HepG2 (cell line): ENCODE data around the gene ZNF530. TPM values are rescaled to one million over a fixed set of nuclear protein-coding genes. Genes with fewer than 3 reads are reported as not detected.

ENCODE experiments used
- ARNTL ChIP-seq: sonication (generic); formaldehyde crosslinking; IDR thresholded peaks from 2 replicates; pipeline ENCODE4 v1.4.0; 2020; ENCODE audit warnings: mild to moderate bottlenecking, missing genetic modification reagents
- GZF1 ChIP-seq: sonication (generic); formaldehyde crosslinking; IDR thresholded peaks from 2 replicates; pipeline ENCODE4 v1.5.1; 2020; ENCODE audit warnings: mild to moderate bottlenecking, missing genetic modification reagents
- IRF2 ChIP-seq: IDR thresholded peaks from 2 replicates; pipeline ENCODE4 v1.6.1; 2018; ENCODE audit warnings: missing genetic modification reagents, missing compliant biosample characterization
- KDM6A ChIP-seq: IDR thresholded peaks from 2 replicates; pipeline ENCODE4 v1.6.1; 2016; ENCODE audit warnings: low read depth
- PHF20 ChIP-seq: sonication (generic); formaldehyde crosslinking; IDR thresholded peaks from 2 replicates; pipeline ENCODE4 v1.5.0; 2020; ENCODE audit warnings: mild to moderate bottlenecking, missing genetic modification reagents
- SAP130 ChIP-seq: IDR thresholded peaks from 2 replicates; pipeline ENCODE4 v1.6.1; 2016; ENCODE audit warnings: low read depth
- ZMAT3 ChIP-seq: sonication (generic); formaldehyde crosslinking; conservative IDR thresholded peaks from 2 replicates; pipeline ENCODE4 v1.7.0; 2021; ENCODE audit warnings: missing genetic modification reagents
- ZNF451 ChIP-seq: sonication (generic); formaldehyde crosslinking; IDR thresholded peaks from 2 replicates; pipeline ENCODE4 v1.5.0; 2020; ENCODE audit warnings: mild to moderate bottlenecking, missing genetic modification reagents
- ZNF562 ChIP-seq: sonication (generic); formaldehyde crosslinking; IDR thresholded peaks from 2 replicates; pipeline ENCODE4 v1.8.0; 2022; ENCODE audit warnings: missing genetic modification reagents, borderline replicate concordance
- ZNF605 ChIP-seq: sonication (generic); formaldehyde crosslinking; IDR thresholded peaks from 2 replicates; pipeline ENCODE4 v1.8.0; 2022; ENCODE audit warnings: mild to moderate bottlenecking, missing genetic modification reagents
- ZNF615 ChIP-seq: sonication (generic); formaldehyde crosslinking; IDR thresholded peaks from 2 replicates; pipeline ENCODE4 v1.5.0; 2020; ENCODE audit warnings: mild to moderate bottlenecking, missing genetic modification reagents, borderline replicate concordance
- polyA plus RNA-seq, 8 experiments: library from polyadenylated mRNA; depleted of rRNA in 3 of 8; stranded (reverse) in 7 of 8; unstranded in 1 of 8; fragments of >200 nt; fragmentation: Illumina TruSeq in 4 of 8; extraction: Trizol in 4 of 8; gene quantifications; 2 replicates each; pipeline versions ENCODE4 v1.2.1 to v1.2.3, GENCODE V29; 2011 to 2016; ENCODE audit warnings: low read depth in 4 of 8, missing spikeins in 1 of 8, mixed read lengths in 1 of 8; ENCODE audit not compliant: insufficient read depth in 1 of 8
- total RNA-seq, 5 experiments: library from RNA; depleted of rRNA; stranded (reverse); fragments of >200 nt; fragmentation: Illumina TruSeq; extraction: Trizol; gene quantifications; 2 replicates each; pipeline ENCODE4 v1.2.3, GENCODE V29; 2016; ENCODE audit warnings: low read depth in 1 of 5
- TF ChIP-seq, protein P1 (sequence below): sonication (generic); formaldehyde crosslinking; IDR thresholded peaks from 2 replicates; pipeline ENCODE4 v1.4.0; 2020; ENCODE audit warnings: mild to moderate bottlenecking, missing genetic modification reagents, borderline replicate concordance
- TF ChIP-seq, protein P2 (sequence below): sonication (generic); formaldehyde crosslinking; IDR thresholded peaks from 2 replicates; pipeline ENCODE4 v1.5.0; 2020; ENCODE audit warnings: missing genetic modification reagents
- TF ChIP-seq, protein P3 (sequence below): sonication (generic); formaldehyde crosslinking; IDR thresholded peaks from 2 replicates; pipeline ENCODE4 v1.4.0; 2020; ENCODE audit warnings: missing genetic modification reagents
- TF ChIP-seq, protein P4 (sequence below): IDR thresholded peaks from 2 replicates; pipeline ENCODE4 v1.6.1; 2016; ENCODE audit warnings: missing genetic modification reagents, missing compliant biosample characterization
- TF ChIP-seq, protein P5 (sequence below): sonication (generic); formaldehyde crosslinking; IDR thresholded peaks from 2 replicates; pipeline ENCODE4 v1.8.1; 2022; ENCODE audit warnings: low read depth, mild to moderate bottlenecking, missing genetic modification reagents
- TF ChIP-seq, protein P6 (sequence below): sonication (generic); formaldehyde crosslinking; IDR thresholded peaks from 2 replicates; pipeline ENCODE4 v1.5.0; 2020; ENCODE audit warnings: missing genetic modification reagents
- TF ChIP-seq, protein P7 (sequence below): sonication (generic); formaldehyde crosslinking; IDR thresholded peaks from 2 replicates; pipeline ENCODE4 v1.4.0; 2020; ENCODE audit warnings: missing genetic modification reagents

Gene ZNF530
- total and polyA plus RNA-seq, 2 of the 13 experiments (the other 11 are each of a cell fraction or from before 2014, with no cell fraction given), result 1.1 to 7.8 TPM

DNA sequence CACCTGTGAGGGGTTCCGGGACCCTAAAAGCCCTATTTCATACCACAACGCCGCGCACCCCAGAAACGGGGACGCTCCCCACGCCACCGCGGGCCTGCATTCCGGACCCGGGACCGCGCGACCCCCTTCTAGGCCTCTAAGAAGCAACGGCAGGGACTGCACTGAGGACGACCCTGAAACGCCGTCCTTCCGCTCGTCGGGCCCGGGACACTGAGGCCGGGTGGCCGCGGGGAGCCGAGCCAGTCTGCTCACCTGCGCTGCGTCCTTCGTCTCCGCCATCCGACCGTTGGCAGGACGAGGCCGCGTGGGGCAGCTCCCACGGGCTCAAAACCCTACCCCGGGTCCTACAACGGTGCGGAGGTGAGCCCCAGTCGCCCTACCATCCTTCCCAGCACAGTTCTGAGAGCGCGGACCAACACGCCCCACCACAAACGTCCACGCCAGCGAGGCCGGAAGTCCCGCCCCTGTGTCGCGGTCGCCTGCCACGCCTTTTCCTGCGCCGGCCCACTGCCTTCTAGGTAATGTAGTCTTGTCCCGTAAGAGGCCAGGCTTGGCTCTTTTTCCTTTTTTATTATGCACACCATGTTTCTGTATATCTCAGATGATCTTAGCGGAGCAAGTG lies 40.2 kb upstream of the ZNF530 start, which contains the start of gene ZNF550 (continued):
- TF ChIP-seq ZNF451 (CRISPR knock-in tag) (no peak), GZF1 (no peak), ZNF562 (CRISPR knock-in tag) (no peak), PHF20 (CRISPR knock-in tag) (peak; percentile 79), SAP130 (CRISPR knock-in tag) (peak; percentile 95), ZMAT3 (CRISPR knock-in tag) (no peak), KDM6A (CRISPR knock-in tag) (no peak), ARNTL (no peak), ZNF615 (CRISPR knock-in tag) (0 out of 2 replicates have a peak, but pooled peaks have one; percentile 76), ZNF605 (CRISPR knock-in tag) (0 out of 2 replicates have a peak, but pooled peaks have one; percentile 39), IRF2 (CRISPR knock-in tag) (peak; percentile 88; the same call in 1 of the 2 replicates)
- TF ChIP-seq, protein P1, sequence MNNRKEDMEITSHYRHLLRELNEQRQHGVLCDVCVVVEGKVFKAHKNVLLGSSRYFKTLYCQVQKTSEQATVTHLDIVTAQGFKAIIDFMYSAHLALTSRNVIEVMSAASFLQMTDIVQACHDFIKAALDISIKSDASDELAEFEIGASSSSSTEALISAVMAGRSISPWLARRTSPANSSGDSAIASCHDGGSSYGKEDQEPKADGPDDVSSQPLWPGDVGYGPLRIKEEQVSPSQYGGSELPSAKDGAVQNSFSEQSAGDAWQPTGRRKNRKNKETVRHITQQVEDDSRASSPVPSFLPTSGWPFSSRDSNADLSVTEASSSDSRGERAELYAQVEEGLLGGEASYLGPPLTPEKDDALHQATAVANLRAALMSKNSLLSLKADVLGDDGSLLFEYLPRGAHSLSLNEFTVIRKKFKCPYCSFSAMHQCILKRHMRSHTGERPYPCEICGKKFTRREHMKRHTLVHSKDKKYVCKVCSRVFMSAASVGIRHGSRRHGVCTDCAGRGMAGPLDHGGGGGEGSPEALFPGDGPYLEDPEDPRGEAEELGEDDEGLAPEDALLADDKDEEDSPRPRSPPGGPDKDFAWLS (CRISPR knock-in tag), result no peak
- TF ChIP-seq, protein P2, sequence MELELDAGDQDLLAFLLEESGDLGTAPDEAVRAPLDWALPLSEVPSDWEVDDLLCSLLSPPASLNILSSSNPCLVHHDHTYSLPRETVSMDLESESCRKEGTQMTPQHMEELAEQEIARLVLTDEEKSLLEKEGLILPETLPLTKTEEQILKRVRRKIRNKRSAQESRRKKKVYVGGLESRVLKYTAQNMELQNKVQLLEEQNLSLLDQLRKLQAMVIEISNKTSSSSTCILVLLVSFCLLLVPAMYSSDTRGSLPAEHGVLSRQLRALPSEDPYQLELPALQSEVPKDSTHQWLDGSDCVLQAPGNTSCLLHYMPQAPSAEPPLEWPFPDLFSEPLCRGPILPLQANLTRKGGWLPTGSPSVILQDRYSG, result no peak
- TF ChIP-seq, protein P3, sequence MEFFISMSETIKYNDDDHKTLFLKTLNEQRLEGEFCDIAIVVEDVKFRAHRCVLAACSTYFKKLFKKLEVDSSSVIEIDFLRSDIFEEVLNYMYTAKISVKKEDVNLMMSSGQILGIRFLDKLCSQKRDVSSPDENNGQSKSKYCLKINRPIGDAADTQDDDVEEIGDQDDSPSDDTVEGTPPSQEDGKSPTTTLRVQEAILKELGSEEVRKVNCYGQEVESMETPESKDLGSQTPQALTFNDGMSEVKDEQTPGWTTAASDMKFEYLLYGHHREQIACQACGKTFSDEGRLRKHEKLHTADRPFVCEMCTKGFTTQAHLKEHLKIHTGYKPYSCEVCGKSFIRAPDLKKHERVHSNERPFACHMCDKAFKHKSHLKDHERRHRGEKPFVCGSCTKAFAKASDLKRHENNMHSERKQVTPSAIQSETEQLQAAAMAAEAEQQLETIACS (CRISPR knock-in tag), result no peak
- TF ChIP-seq, protein P4, sequence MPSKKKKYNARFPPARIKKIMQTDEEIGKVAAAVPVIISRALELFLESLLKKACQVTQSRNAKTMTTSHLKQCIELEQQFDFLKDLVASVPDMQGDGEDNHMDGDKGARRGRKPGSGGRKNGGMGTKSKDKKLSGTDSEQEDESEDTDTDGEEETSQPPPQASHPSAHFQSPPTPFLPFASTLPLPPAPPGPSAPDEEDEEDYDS, result peak; percentile 58; the same call in 1 of the 2 replicates
- TF ChIP-seq, protein P5, sequence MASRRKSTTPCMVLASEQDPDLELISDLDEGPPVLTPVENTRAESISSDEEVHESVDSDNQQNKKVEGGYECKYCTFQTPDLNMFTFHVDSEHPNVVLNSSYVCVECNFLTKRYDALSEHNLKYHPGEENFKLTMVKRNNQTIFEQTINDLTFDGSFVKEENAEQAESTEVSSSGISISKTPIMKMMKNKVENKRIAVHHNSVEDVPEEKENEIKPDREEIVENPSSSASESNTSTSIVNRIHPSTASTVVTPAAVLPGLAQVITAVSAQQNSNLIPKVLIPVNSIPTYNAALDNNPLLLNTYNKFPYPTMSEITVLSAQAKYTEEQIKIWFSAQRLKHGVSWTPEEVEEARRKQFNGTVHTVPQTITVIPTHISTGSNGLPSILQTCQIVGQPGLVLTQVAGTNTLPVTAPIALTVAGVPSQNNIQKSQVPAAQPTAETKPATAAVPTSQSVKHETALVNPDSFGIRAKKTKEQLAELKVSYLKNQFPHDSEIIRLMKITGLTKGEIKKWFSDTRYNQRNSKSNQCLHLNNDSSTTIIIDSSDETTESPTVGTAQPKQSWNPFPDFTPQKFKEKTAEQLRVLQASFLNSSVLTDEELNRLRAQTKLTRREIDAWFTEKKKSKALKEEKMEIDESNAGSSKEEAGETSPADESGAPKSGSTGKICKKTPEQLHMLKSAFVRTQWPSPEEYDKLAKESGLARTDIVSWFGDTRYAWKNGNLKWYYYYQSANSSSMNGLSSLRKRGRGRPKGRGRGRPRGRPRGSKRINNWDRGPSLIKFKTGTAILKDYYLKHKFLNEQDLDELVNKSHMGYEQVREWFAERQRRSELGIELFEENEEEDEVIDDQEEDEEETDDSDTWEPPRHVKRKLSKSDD, result no peak
- TF ChIP-seq, protein P6, sequence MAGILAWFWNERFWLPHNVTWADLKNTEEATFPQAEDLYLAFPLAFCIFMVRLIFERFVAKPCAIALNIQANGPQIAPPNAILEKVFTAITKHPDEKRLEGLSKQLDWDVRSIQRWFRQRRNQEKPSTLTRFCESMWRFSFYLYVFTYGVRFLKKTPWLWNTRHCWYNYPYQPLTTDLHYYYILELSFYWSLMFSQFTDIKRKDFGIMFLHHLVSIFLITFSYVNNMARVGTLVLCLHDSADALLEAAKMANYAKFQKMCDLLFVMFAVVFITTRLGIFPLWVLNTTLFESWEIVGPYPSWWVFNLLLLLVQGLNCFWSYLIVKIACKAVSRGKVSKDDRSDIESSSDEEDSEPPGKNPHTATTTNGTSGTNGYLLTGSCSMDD, result no peak
- TF ChIP-seq, protein P7, sequence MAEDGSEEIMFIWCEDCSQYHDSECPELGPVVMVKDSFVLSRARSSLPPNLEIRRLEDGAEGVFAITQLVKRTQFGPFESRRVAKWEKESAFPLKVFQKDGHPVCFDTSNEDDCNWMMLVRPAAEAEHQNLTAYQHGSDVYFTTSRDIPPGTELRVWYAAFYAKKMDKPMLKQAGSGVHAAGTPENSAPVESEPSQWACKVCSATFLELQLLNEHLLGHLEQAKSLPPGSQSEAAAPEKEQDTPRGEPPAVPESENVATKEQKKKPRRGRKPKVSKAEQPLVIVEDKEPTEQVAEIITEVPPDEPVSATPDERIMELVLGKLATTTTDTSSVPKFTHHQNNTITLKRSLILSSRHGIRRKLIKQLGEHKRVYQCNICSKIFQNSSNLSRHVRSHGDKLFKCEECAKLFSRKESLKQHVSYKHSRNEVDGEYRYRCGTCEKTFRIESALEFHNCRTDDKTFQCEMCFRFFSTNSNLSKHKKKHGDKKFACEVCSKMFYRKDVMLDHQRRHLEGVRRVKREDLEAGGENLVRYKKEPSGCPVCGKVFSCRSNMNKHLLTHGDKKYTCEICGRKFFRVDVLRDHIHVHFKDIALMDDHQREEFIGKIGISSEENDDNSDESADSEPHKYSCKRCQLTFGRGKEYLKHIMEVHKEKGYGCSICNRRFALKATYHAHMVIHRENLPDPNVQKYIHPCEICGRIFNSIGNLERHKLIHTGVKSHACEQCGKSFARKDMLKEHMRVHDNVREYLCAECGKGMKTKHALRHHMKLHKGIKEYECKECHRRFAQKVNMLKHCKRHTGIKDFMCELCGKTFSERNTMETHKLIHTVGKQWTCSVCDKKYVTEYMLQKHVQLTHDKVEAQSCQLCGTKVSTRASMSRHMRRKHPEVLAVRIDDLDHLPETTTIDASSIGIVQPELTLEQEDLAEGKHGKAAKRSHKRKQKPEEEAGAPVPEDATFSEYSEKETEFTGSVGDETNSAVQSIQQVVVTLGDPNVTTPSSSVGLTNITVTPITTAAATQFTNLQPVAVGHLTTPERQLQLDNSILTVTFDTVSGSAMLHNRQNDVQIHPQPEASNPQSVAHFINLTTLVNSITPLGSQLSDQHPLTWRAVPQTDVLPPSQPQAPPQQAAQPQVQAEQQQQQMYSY (CRISPR knock-in tag), result no peak
